Kasumi-1 (cell line): Measurements from ENCODE around the gene GPR75.
"Not testable (repeated sequence)": the region's sequence is repeated elsewhere in the genome, so short reads cannot be mapped to it uniquely, and the experiment has no call there.

Experiments
- DNase-seq, 2 experiments: peaks; one replicate each; lab custom pipeline; 2025; lab: John Stamatoyannopoulos, UW

The GPR75 gene

GRCh38 chr2:53852532-53852931, 7.2 kb downstream of the GPR75 start:
- no peak for DNase-seq

- DNase-seq, result not testable (repeated sequence)
These were observed 8.6 kb downstream of the GPR75 start for GRCh38 chr2:53851052-53851757.

DNA sequence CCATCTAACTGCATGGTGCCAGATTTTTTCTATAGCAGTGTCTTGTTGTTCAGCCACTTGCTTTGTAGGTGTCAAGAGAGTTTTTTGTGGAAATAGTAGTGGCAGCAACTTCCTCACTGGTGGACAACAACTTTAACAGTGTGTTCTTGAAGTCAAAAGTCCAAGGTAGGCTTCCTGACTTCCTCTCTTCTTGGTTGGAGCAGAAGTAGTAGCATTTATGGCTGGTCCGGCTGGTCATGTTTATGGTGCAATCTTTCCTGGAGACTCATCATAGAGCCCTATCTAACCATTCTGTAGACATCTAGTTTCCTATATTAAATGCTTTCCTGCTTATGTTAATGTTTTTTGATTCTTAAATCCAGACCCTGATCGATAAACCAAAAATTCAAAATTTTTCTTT, 11.7 kb downstream of the GPR75 start:
- DNase-seq, result no peak

DNA sequence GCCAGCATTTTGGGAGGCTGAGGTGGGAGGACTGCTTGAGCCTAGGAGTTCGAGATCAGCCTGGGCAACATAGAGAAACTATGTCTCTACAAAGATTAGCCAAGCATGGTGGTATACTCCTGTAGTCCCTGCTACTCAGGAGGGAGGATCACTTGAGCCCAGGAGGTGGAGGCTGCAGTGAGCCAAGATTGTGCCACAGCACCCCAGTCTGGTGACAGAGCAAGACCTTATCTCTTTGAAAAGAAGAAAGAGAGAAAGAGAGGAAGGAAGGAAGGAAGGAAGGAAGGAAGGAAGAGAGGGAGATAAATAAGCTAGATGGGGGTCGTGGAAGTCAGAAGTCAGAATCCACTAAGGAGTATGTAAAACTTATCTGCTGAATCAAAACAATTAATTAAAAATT, 16.2 kb downstream of the GPR75 start:
- DNase-seq, result no peak

GRCh38 chr2:53842891-53843290, 16.9 kb downstream of the GPR75 start:
- no peak for DNase-seq

DNA sequence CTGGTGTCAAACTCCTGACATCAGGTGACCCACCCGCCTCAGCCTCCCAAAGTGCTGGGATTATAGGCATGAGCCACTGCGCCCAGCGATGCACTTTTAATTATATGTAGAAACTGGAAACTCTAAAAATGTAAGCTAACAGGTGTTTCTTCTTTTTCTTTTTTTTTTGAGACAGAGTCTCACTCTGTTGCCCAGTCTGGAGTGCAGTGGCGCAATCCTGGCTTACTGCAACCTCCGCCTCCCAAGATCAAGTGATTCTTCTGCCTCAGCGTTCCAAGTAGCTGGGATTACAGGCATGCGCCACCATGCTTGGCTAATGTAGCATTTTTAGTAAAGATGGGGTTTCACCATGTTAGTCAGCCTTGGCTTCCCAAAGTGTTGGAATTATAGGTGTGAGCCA, 18.1 kb downstream of the GPR75 start:
- DNase-seq, result not testable (repeated sequence)

DNA sequence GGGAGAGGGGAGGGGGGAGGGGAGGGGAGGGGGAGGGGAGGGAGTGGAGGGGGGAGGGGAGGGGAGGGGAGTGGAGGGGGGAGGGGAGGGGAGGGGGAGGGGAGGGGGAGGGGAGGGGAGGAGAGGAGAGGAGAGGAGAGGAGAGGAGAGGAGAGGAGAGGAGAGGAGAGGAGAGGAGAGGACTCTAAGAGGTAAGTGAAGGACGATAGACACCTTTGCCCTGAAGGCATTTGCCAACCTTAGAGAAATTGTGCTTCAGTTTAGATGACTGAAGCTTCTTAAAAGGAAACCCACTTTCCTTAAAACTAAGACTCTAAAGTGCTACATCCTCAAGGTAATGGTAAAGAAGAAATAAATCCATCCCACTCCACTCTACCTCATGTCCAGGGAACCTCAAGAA, 19.2 kb downstream of the GPR75 start:
- DNase-seq, result no peak

DNA sequence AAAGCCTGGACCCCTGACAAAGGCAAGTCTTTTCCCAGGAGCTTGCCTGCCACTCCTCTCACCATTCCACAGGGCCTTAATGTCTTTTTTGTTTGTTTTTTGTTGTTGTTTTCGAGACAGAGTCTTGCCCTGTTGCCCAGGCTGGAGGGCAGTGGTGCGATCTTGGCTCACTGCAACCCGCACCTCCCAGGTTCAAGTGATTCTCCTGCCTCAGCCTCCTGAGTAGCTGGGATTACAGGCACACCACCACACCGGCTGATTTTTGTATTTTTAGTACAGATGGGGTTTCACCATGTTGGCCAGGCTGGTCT, 29.8 kb downstream of the GPR75 start:
- DNase-seq, result not testable (repeated sequence)

DNA sequence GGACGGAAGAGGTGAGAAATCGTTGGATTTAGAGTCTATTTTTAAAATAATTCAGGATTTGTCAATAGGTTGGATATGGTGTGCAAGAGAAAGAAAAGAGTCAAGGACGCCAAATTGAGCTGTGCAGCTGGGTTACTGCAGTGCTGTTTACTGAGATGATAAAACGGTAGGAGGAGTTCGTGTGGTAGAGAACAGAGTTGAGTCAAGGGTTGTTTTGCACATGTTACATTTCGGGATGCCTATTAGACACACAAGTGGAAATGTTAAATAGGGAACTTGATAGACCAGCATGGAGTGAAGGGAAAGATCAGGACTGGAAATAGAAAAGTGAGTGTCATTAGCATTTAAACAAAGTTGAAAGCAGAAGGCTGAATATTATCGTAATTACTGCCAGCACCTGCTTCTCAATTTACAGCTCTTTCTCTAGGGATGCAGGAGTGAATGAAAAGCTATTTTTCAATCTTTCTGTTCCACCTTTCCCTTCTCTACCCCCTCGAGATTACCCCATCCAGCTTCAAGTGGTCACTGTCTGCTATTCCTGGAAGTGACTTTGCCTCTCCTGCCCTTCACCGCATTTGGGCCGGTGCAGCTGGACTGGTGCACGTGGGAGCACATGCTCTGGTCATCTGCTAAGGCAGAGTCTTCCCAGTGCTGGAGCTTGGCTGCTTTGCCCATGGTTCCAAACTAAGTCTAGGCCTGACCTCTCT, 30.3 kb downstream of the GPR75 start:
- DNase-seq, result no peak

GRCh38 chr2:53828331-53828730, 31.4 kb downstream of the GPR75 start:
- no peak for DNase-seq

- no peak for DNase-seq
These were observed 32.2 kb downstream of the GPR75 start for GRCh38 chr2:53827398-53828175.

- DNase-seq, result no peak
These were observed 33.0 kb downstream of the GPR75 start for GRCh38 chr2:53826587-53827397.

DNA sequence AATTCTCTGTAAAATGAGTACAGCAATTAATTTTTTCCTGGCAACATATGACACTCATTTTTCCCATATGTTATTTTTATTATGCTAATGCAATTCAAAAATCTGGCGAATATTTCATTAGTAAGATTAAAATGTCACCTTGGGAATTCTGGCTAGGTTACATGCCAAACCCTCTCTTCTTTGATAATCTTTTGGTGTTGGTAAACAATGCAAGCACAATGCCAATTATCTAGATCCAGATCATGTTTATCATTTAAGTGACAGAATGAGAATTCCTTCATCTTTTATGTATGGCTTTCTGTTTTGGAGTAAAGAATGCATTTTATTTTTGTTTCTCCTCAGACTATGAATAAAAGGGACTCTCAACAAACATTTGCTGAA, 33.7 kb downstream of the GPR75 start:
- no peak for DNase-seq

DNA sequence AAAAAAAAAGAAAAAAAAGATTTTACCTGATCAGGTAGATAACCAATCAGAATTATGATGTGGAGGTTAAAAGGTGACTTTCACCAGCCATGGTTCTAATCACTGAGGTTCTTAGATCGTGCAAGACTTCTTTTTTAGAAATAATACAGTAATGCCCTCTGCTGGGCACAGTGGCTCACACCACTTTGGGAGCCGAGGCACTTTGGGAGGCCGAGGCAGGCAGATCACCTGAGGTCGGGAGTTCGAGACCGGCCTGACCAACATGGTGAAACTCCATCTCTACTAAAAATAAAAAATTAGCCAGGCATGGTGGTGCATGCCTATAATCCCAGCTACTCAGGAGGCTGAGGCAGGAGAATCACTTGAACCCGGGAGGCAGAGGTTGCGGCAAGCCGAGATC, 36.1 kb downstream of the GPR75 start:
- DNase-seq, result peak; percentile 32 to 36

GRCh38 chr2:53821810-53822209, 38.0 kb downstream of the GPR75 start:
- no peak for DNase-seq

DNA sequence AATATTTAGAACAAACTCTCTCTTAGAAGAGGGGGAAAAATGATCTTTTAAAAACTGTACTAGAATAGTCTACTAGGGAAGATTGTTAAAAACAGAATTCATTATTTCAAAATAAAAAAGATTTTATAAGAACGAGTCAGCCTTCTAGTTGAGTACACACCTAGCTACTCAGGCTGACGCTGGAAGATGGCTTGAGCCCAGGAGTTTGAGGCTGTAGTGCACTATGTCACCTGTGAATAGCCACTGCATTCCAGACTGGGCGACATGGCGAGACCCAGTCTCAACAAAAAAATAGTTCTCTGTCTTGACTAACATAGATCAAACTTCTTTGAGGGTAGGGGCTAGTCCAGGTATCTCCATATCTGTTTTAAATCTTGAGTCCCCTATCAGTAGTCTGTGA, 39.1 kb downstream of the GPR75 start:
- DNase-seq, result no peak

DNA sequence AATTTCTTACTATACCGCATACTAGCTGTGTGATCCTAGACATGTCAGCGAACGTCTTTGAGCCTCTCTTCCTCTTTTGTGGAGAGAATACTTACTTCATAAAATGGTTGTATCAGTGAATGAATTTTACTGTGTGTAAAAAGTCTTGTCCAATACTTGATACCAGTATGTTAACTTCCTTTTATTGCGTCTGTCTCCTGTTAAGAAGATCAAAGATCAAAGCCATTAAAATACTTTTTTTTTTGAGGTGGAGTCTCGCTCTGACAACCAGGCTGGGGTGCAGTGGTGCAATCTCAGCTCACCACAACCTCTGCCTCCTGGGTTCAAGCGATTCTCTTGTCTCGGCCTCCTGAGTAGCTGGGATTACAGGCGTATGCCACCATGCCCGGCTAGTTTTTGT, 39.7 kb downstream of the GPR75 start:
- no peak for DNase-seq

DNA sequence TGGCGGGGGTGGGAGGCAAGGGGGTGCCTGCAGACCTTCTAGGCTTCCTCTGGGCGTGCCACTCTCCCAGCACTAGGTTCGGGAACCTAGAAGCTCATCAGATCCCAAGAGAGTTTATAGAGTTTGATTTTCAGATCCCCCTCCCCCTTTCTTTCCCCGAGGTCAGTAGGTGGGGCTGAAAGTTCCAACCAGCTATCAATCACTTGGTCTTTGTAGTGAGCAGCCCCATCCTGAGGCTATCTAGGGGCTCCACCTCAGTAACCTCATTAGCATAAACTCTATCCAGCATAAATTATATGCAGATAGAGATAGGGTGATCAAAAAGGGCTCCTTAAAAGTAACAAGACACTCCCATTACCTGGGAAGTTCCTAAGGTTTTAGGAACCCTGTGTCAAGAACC, 40.1 kb downstream of the GPR75 start:
- no peak for DNase-seq

DNA sequence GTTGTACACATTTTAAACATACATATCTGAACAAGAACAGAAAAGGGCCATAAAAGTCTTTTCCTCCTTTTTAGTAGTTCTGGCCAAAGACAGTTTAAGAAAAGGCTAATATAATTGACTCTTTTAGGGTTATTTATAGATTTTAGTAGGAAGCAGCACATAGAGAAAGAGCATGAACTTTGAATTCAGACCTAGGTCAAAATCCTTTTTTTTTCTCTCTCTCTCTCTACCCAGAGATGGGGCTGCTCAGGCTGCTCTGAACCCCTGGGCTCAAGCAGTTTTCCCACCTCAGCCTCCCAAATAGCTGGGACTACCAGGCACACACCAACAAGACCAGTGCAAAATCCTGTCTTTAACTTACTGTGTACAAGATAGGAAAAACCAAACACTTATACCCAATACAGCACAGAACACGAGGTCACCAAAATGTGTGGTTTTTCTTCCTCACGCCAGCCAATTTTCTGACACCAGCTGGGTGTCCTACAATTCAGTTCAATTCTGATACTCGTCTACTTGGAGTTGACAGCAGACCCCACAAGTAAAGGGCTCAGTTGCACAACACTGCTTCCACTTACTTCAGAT, 40.8 kb downstream of the GPR75 start:
- no peak for DNase-seq

DNA sequence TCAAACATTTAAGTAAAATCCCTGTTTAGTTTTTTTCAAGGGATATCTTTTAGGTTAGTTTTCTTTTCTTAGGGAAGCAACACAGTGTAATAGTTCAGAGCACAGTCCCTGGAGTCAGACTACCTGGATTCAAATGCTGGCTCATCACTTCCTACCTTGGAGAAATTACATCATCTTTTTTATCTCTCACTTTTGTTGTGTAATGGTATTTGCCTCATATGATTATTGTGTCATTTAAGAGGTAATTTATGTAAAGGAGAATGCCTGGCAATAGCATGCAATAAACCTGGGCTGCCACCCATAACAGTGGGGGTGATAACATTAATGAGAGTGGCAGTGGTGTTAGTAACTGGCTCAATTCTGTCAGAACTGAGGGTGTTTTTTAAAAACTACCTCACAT, 46.6 kb downstream of the GPR75 start:
- no peak for DNase-seq

DNA sequence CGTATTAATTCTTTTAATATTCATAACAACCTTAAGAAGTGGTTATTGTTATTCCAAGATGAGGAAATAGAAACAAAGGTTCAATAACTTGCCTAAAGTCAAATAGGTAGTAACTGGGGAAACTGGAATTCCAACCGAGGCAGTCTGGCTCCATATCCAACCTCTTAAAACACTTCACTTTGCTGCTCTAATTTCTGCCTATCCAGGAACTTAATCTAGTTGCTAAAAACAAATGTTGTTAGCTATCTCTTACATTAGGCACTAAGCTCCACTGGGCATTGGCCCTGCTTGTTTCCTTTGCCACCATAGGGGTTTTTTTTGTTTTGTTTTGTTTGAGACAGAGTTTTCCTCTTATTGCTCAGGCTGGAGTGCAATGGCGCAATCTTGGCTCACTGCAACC, 48.2 kb downstream of the GPR75 start:
- DNase-seq, result no peak
